Spleen (tissue), 11 donors: ENCODE measurements around the gene ELN. TPM values are rescaled to one million over a fixed set of nuclear protein-coding genes. Genes with fewer than 3 reads are reported as not detected.

Source experiments
- DNase-seq: peaks from one replicate; pipeline ENCODE4 v3.0.0-alpha.2; 2020
- H3K27ac ChIP-seq, 8 donors: fragments of 200-600 bp; sonication (generic) in 7 of 8; 1 replicate in 4 of 8; 2 replicates in 4 of 8; pipeline versions ENCODE4 v1.5.0 to v1.8.0; 2016 to 2021; ENCODE audit warnings: inconsistent platforms in 4 of 8, mild to moderate bottlenecking in 4 of 8, moderate library complexity in 1 of 8
- H3K27me3 ChIP-seq, 7 donors: fragments of 200-600 bp; sonication (generic) in 6 of 7; replicated peaks in 1 of 7; 1 replicate in 4 of 7; 2 replicates in 3 of 7; pipeline versions ENCODE4 v1.5.0 to v1.8.0; 2016 to 2021; ENCODE audit warnings: inconsistent platforms in 3 of 7, mild to moderate bottlenecking in 1 of 7
- H3K36me3 ChIP-seq, 6 donors: fragments of 200-600 bp; sonication (generic) in 5 of 6; 1 replicate in 4 of 6; 2 replicates in 2 of 6; pipeline versions ENCODE4 v1.5.0 to v1.8.0; 2016 to 2021; ENCODE audit warnings: inconsistent platforms in 2 of 6
- H3K4me1 ChIP-seq, 6 donors: fragments of 200-600 bp; sonication (generic) in 5 of 6; 1 replicate in 3 of 6; 2 replicates in 3 of 6; pipeline versions ENCODE4 v1.5.0 to v1.8.0; 2016 to 2021; ENCODE audit warnings: inconsistent platforms in 3 of 6
- H3K4me3 ChIP-seq, 8 donors: fragments of 200-600 bp; sonication (generic) in 7 of 8; 1 replicate in 4 of 8; 2 replicates in 4 of 8; pipeline versions ENCODE4 v1.5.0 to v1.8.0; 2016 to 2021; ENCODE audit warnings: inconsistent platforms in 4 of 8, mild to moderate bottlenecking in 4 of 8, moderate library complexity in 2 of 8
- H3K9me3 ChIP-seq, 8 donors: fragments of 200-600 bp; sonication (generic) in 7 of 8; 1 replicate in 4 of 8; 2 replicates in 4 of 8; pipeline versions ENCODE4 v1.5.0 to v1.8.0; 2016 to 2021; ENCODE audit warnings: inconsistent platforms in 4 of 8
- CTCF ChIP-seq, 11 experiments: fragments of 200-600 bp in 7 of 11; fragments of 450-650 bp in 4 of 11; sonication (generic) in 4 of 11; IDR thresholded peaks in 8 of 11; conservative IDR thresholded peaks in 3 of 11; 1 replicate in 7 of 11; 2 replicates in 4 of 11; pipeline versions ENCODE4 v1.4.0 to v1.8.0; 2016 to 2021; ENCODE audit warnings: antibody characterized with exemption in 11 of 11, inconsistent platforms in 4 of 11, mild to moderate bottlenecking in 1 of 11
- POLR2A ChIP-seq, 3 donors: fragments of 450-650 bp; IDR thresholded peaks; one replicate each; pipeline ENCODE4 v1.5.1; 2017; ENCODE audit warnings: antibody characterized with exemption in 3 of 3, mild to moderate bottlenecking in 1 of 3
- POLR2AphosphoS5 ChIP-seq, 3 donors: sonication (generic); formaldehyde crosslinking; IDR thresholded peaks; one replicate each; pipeline ENCODE4 v1.5.1; 2017; ENCODE audit warnings: antibody characterized with exemption in 3 of 3
- WGBS, 5 donors: extraction: QIAGEN DNeasy Blood & Tissue Kit in 3 of 5; methylation state at CpG; one replicate each; pipeline versions ENCODE4 v1.1.5 to v1.1.7; 2013 to 2018; 5-methylcytosine and 5-hydroxymethylcytosine counted together
- intact Hi-C: fragments of 100-400 bp; cut with DNase I; formaldehyde crosslinking; loops from one replicate; pipeline ENCODE4 v1.15.0; 2023; ENCODE audit warnings: low total_unique reads
- polyA plus RNA-seq, 3 donors: library from polyadenylated mRNA; stranded (reverse); fragments of 200-250 nt; gene quantifications; one replicate each; pipeline ENCODE4 v1.2.1, GENCODE V29; 2013
- total RNA-seq, 7 donors: library from RNA; depleted of rRNA in 3 of 7; stranded (reverse); fragments of >200 nt in 3 of 7; fragmentation: NEBNext Ultra II Directional in 4 of 7; extraction: Animal tissue kit (Norgen Biotek cat#: 25700) in 4 of 7; gene quantifications; one replicate each; pipeline versions ENCODE4 v1.1.0 to v1.2.1, GENCODE V29; 2016 to 2021
- donor health status: healthy with polysubstance abuse.
- donor health status: DM: no; HTN: no; CAD: no; lungs with moderate emphysema.
- donor health status: DM: no; HTN: no; CAD: no.
- donor health status: Bipolar disorder and iron deficiency.
- donor health status: healthy.
- donor health status: DM: no; HTN: no; CAD: no.
- donor health status: DM: yes; HTN: yes; CAD: no.

ELN gene
- total and polyA plus RNA-seq, 10 donors: 11.1 to 94.7 (median 35.3) TPM

- WGBS, 5 donors: 58 to 86% (median 77%) methylated on average over 25 to 37 of the region's 37 CpGs
- Histone ChIP-seq H3K4me1 (peaks cover 0 to 58% (median 30%) of the 10 kb centered on the region in 6 donors), H3K4me3 (no peak overlapping the region), H3K27ac (peak overlapping the region in 5 of 8 donors; percentile 26 to 57 (median 47)), H3K36me3 (peaks cover 0 to 32% (median 0%) of the 10 kb centered on the region in 6 donors), H3K9me3 (no peaks in the 10 kb centered on the region), H3K27me3 (peaks cover 0 to 27% (median 5%) of the 10 kb centered on the region in 7 donors)
- intact Hi-C loops: no loop called here
- TF ChIP-seq POLR2AphosphoS5 (IDR thresholded peaks at IDR 0.05) (peak in 1 of 3 donors; percentile 47), POLR2A (IDR thresholded peaks at IDR 0.05) (no peak), CTCF (IDR thresholded peaks at IDR 0.05 in 8 of 11, conservative IDR thresholded peaks at IDR 0.05 in 3 of 11) (no peak)
- DNase-seq: no peak
Measured at GRCh38 chr7:74033372-74034311, 5.7 kb downstream of the ELN start.

- WGBS, 5 donors: 63 to 85% (median 81%) methylated on average over 6 to 8 of the region's 8 CpGs
- no peak for DNase-seq
- peaks cover 0 to 24% (median 8%) of the 10 kb centered on the region in 6 donors for H3K4me1 ChIP-seq
Measured at GRCh38 chr7:74037609-74038008, 9.6 kb downstream of the ELN start.

GRCh38 chr7:74038194-74038961 lies 10.4 kb downstream of the ELN start:
- no peak for TF ChIP-seq CTCF (IDR thresholded peaks at IDR 0.05 in 8 of 11, conservative IDR thresholded peaks at IDR 0.05 in 3 of 11)
- TF ChIP-seq POLR2A (IDR thresholded peaks at IDR 0.05): no peak
- no peak for TF ChIP-seq POLR2AphosphoS5 (IDR thresholded peaks at IDR 0.05)
- no peak for DNase-seq
- Histone ChIP-seq H3K36me3 (peaks cover 0 to 48% (median 0%) of the 10 kb centered on the region in 6 donors), H3K27ac (no peak overlapping the region), H3K4me1 (peaks cover 0 to 24% (median 8%) of the 10 kb centered on the region in 6 donors), H3K27me3 (no peaks in the 10 kb centered on the region), H3K4me3 (no peak overlapping the region), H3K9me3 (no peaks in the 10 kb centered on the region)
- WGBS, 5 donors: 70 to 91% (median 86%) methylated on average over 11 to 16 of the region's 16 CpGs
- intact Hi-C loops: no loop called here

More at GRCh38 chr7:74037609-74038008, 9.6 kb downstream of the ELN start:
- Histone ChIP-seq H3K36me3 (peaks cover 0 to 48% (median 0%) of the 10 kb centered on the region in 6 donors), H3K27ac (no peak overlapping the region), H3K27me3 (no peaks in the 10 kb centered on the region), H3K9me3 (no peaks in the 10 kb centered on the region), H3K4me3 (no peak overlapping the region)
- intact Hi-C loops: no loop called here
- TF ChIP-seq POLR2AphosphoS5 (IDR thresholded peaks at IDR 0.05) (no peak), POLR2A (IDR thresholded peaks at IDR 0.05) (no peak)

GRCh38 chr7:74039337-74039736 lies 11.4 kb downstream of the ELN start:
- no peaks in the 10 kb centered on the region for H3K27me3 ChIP-seq
- H3K27ac ChIP-seq: no peak overlapping the region
- H3K9me3 ChIP-seq: no peaks in the 10 kb centered on the region
- H3K4me3 ChIP-seq: no peak overlapping the region
- peaks cover 0 to 26% (median 10%) of the 10 kb centered on the region in 6 donors for H3K4me1 ChIP-seq
- no peak for DNase-seq
- WGBS, 5 donors: 70 to 89% (median 85%) methylated on average over 4 to 11 of the region's 11 CpGs
- intact Hi-C loops: no loop called here
- peaks cover 0 to 48% (median 0%) of the 10 kb centered on the region in 6 donors for H3K36me3 ChIP-seq
- no peak for TF ChIP-seq POLR2AphosphoS5 (IDR thresholded peaks at IDR 0.05)
- no peak for TF ChIP-seq POLR2A (IDR thresholded peaks at IDR 0.05)
- TF ChIP-seq CTCF (IDR thresholded peaks at IDR 0.05 in 8 of 11, conservative IDR thresholded peaks at IDR 0.05 in 3 of 11): no peak
